Neutrophil (primary cell): ENCODE measurements around the gene RMI2.

Experiments
- H3K27ac ChIP-seq: fragments of 200-600 bp; sonication (generic); 2 replicates; pipeline ENCODE4 v1.5.1; 2016; ENCODE audit warnings: mild to moderate bottlenecking, moderate library complexity
- H3K27me3 ChIP-seq: fragments of 200-600 bp; sonication (generic); 2 replicates; pipeline ENCODE4 v1.6.0; 2016; ENCODE audit warnings: mild to moderate bottlenecking
- H3K36me3 ChIP-seq: fragments of 200-600 bp; sonication (generic); 2 replicates; pipeline ENCODE4 v1.5.1; 2017
- H3K4me1 ChIP-seq, 2 experiments: fragments of 200-600 bp in 1 of 2; sonication (generic) in 1 of 2; 1 replicate in 1 of 2; 2 replicates in 1 of 2; pipeline versions ENCODE4 v1.5.1 to v1.6.1; 2013 to 2016; ENCODE audit warnings: low read depth in 1 of 2, low read length in 1 of 2, mild to moderate bottlenecking in 1 of 2, moderate library complexity in 1 of 2; ENCODE audit not compliant: control insufficient read depth in 1 of 2, insufficient read depth in 1 of 2
- H3K4me3 ChIP-seq, 2 experiments: fragments of 200-600 bp in 1 of 2; sonication (generic) in 1 of 2; 1 replicate in 1 of 2; 2 replicates in 1 of 2; pipeline ENCODE4 v1.5.1; 2013 to 2016; ENCODE audit warnings: low read depth in 1 of 2, low read length in 1 of 2, mild to moderate bottlenecking in 1 of 2, moderate library complexity in 1 of 2
- H3K9me3 ChIP-seq: fragments of 200-600 bp; sonication (generic); 2 replicates; pipeline ENCODE4 v1.5.1; 2016
- TF ChIP-seq, protein P1 (sequence below): fragments of 200-600 bp; sonication (generic); IDR thresholded peaks from 2 replicates; pipeline ENCODE4 v1.5.1; 2016; ENCODE audit warnings: antibody characterized with exemption

The RMI2 gene

DNA sequence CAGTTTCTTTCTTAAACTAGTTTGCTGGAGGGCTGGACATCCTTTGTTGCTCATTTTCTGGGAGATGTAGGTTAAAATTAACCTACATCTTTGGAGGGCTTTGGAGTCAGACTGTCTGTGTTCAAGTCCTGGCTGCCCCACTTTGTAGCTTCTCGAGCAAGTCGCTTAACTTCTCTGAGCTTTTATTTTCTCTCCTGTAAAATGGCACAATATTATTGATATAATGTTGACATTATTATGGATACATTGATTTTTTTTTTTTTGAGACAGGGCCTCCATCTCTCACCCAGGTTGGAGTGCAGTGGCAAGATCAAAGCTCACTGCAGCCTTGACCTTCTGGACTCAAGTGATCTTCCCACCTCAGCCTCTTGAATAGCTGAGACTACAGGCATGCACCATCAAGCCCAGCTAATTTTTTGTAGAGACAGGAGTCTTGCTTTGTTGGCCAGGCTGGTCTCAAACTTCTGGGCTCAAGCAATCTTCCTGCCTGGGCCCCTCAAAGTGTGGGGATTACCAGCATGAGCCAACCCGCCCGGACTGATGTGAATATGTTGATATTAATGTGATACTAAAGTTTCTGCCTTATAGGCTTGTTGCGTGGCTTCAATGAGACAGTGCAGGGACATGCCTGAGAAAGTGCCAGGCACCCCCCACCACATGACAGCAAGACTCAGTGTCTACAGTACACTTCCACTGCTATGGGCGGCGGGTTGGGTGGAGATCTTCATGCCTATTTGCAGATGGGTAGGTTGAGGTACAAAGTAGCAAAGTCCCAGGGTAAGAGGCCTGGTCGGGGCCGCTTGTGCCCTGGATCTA is 31.6 kb upstream of the RMI2 start:
- Histone ChIP-seq H3K36me3 (no peaks in the 10 kb centered on the region), H3K4me1 (peaks cover 36 to 42% of the 10 kb centered on the region in 2 experiments), H3K27me3 (no peaks in the 10 kb centered on the region)

DNA sequence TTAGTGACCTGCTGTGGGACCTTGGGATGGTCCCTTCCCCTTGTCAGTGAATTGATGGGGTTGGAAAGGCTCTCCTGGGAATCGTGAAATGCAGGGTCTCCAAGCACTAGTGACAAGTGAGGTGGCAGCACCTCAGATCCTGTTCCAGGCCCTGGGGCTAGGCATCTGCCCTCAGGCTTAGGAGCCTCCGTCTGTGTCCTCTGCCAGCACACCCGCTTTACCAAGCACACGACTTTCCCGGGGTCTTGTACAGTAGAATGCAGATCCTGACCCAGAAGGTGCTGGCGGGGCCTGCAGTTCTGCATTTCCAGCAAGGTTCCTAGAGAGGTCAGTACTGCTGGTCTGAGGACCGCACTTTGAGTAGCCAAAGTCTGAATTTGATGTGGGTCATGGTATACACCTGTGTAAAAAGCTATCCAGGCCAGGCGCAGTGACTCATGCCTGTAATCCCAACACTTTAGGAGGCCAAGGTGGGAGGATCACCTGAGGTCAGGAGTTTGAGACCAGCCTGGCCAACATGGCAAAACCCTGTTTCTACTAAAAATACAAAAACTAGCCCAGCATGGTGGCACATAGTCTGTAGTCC is 30.9 kb upstream of the RMI2 start:
- no peaks in the 10 kb centered on the region for H3K9me3 ChIP-seq
- H3K36me3 ChIP-seq = no peaks in the 10 kb centered on the region
- TF ChIP-seq, protein P1, sequence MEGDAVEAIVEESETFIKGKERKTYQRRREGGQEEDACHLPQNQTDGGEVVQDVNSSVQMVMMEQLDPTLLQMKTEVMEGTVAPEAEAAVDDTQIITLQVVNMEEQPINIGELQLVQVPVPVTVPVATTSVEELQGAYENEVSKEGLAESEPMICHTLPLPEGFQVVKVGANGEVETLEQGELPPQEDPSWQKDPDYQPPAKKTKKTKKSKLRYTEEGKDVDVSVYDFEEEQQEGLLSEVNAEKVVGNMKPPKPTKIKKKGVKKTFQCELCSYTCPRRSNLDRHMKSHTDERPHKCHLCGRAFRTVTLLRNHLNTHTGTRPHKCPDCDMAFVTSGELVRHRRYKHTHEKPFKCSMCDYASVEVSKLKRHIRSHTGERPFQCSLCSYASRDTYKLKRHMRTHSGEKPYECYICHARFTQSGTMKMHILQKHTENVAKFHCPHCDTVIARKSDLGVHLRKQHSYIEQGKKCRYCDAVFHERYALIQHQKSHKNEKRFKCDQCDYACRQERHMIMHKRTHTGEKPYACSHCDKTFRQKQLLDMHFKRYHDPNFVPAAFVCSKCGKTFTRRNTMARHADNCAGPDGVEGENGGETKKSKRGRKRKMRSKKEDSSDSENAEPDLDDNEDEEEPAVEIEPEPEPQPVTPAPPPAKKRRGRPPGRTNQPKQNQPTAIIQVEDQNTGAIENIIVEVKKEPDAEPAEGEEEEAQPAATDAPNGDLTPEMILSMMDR = no peak
- no peak overlapping the region for H3K4me3 ChIP-seq
- H3K27ac ChIP-seq = no peak overlapping the region
- H3K27me3 ChIP-seq = no peaks in the 10 kb centered on the region
- peaks cover 30 to 35% of the 10 kb centered on the region in 2 experiments for H3K4me1 ChIP-seq

More for the DNA sequence above, 31.6 kb upstream of the RMI2 start:
- no peaks in the 10 kb centered on the region for H3K9me3 ChIP-seq
- H3K4me3 ChIP-seq = no peak overlapping the region
- H3K27ac ChIP-seq = no peak overlapping the region
- TF ChIP-seq, protein P1 = no peak

DNA sequence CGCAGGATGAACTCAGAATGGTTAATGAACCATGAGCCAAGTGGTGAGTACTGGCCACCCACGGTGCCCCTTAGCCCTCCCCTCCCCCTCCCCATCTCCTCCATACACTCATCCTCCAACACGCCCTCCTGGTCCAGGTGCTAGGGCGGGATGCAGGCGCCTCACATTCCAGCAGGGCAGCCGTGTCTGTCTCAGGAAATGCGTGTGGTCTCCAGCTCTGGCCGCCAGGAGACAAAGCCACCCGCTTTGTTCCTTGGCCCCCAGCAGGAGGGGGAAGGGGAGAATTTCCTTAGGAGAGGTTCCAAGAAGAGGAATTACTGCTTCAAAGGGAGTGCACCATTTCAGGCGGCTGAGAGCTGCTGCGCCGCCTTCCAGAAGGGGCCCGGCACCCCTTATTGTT is 29.7 kb upstream of the RMI2 start:
- H3K36me3 ChIP-seq = no peaks in the 10 kb centered on the region
- no peaks in the 10 kb centered on the region for H3K27me3 ChIP-seq
- no peak overlapping the region for H3K4me3 ChIP-seq
- no peak overlapping the region for H3K27ac ChIP-seq
- TF ChIP-seq, protein P1 = no peak
- no peaks in the 10 kb centered on the region for H3K9me3 ChIP-seq
- H3K4me1 ChIP-seq = peaks cover 20 to 24% of the 10 kb centered on the region in 2 experiments

DNA sequence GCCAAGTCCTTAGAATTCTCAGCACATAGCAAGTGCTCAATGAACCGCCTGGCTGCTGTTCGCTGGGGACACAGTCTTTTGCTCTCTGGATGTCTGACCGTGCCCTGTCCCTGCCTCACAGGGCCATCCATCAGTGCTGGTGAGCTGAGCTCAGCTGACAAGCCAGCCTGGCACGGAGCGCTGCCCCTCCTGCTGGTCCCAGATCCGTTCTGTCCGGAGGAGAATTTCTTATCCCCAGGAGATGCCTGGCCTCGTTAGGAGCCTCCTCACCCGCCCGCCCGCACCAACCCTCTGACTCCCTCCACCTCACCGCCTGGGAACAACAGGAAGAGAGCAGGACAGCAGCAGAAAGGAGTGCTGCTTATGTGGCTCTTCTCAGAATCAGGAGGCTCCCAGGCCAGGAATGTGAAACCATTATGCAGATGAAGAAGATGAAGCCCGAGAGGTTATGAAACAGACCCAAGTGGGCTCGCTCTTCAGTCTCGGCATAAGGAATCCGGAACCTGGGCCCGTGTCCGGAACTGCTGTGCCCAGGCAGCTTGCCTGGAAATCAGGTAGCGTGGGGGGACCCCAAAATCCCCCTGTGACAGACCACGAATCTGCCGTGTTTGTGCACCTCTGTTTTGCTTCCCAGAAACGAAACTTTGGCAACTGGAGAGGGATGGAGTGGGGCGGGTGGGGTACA is 28.8 kb upstream of the RMI2 start:
- H3K36me3 ChIP-seq = no peaks in the 10 kb centered on the region
- H3K27ac ChIP-seq = no peak overlapping the region
- H3K9me3 ChIP-seq = no peaks in the 10 kb centered on the region
- H3K4me1 ChIP-seq = peaks cover 11 to 16% of the 10 kb centered on the region in 2 experiments
- TF ChIP-seq, protein P1 = no peak
- H3K4me3 ChIP-seq = no peak overlapping the region
- H3K27me3 ChIP-seq = no peaks in the 10 kb centered on the region

DNA sequence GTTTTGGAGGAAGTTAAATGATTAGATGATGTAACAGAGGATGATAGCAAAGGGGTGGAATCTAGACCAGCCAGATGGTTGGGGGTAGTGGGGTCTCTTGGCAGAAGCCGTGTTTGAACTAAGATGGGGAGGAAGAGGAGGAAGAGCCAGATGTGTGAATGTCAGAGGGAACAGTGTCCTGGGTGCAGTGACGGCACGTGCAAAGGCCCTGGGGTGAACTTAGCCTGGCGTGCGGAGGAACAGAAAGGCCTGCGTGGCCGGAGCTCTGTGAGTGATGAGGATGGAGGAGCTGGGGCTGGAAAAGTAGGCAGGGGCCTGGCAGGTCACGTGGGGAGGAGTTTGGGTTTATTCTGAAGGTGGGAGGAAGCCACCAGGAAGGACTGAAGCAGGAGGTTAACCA is 26.4 kb upstream of the RMI2 start:
- Histone ChIP-seq H3K4me1 (no peaks in the 10 kb centered on the region), H3K9me3 (no peaks in the 10 kb centered on the region), H3K27me3 (no peaks in the 10 kb centered on the region), H3K27ac (no peak overlapping the region), H3K4me3 (no peak overlapping the region), H3K36me3 (no peaks in the 10 kb centered on the region)
- TF ChIP-seq, protein P1 = no peak
